MV-4-11 (cell line): ENCODE results near the gene CLK3.
"Not testable (repeated sequence)": the region's sequence is repeated elsewhere in the genome, so short reads cannot be mapped to it uniquely, and the experiment has no call there.

Experiments used
- DNase-seq: peaks from one replicate; lab custom pipeline; 2025; lab: John Stamatoyannopoulos, UW

The CLK3 gene

DNA sequence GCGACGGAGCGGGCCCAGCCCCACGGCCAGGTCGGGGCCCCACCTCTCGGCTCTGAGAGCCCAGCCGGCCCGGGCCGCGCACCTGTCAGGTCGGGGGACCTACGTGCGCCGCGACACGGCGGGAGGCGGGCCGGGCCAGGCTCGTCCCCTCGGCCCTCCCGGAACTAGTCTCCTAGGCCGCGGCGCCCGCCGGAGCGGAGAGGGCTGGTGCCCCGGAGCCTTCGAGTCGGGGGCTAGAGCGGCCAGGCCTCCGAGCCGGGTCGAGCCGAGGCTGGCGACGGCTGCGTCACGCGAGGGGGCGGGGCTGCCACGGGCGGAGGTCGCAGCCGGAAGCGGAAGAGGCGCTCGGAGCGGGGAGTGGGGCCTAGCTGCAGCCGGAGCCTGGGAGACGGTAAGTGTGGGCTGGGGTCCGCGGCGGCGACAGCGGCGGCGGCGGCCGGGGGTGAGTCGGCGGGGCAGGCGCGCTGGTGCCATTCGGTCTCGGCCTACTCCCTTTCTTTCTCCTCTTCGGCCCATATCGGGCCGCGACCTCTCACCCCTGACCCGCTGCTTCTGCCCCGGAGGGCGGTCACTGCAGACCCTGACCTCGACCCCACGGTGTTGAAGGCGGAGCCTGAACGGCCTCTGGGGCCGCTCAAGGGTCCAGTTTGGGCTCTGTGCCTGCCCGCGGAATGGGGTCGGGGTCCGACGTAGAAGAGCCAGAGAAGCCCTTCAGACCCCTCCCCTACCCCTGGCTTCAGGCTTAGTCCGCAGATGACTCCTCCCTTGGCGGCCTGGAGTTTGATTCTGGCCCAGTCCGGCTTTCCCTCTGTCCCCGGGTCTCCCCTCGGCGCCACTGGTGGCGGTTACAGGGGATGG lies at the start of gene CLK3:
CLK3 (plus strand) TSS at position 329 of the 858 bp plus-strand sequence. CDS start 3,361 bp downstream, outside the sequence.
- DNase-seq = peak; percentile 84

DNA sequence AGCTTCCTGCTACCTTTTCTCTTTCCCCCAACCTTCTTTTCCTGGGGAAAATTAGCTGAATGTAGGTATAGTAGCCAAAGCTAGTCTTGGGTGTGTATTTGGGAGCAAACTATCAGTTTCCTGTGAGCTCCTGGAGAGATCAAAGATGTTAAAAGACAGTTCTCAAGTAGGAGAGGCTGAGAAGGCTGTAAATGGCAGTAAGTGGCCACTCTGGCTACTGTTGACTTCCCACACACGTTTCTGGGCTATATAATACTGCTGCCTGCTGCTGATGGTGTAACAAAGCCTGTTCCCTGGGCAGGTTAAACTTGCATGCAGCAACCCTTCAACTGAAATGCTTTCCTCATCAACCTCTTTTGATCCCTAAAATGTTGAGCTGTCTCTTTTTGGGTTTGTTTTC lies 47.0 kb upstream of the CLK3 start:
- DNase-seq = no peak

- no peak for DNase-seq
Measured at GRCh38 chr15:74569731-74570070, 45.9 kb upstream of the CLK3 start.

GRCh38 chr15:74571191-74571590 lies 44.4 kb upstream of the CLK3 start:
- no peak for DNase-seq

GRCh38 chr15:74573987-74574386 lies 41.6 kb upstream of the CLK3 start:
- DNase-seq = no peak

GRCh38 chr15:74578496-74578994 lies 37.1 kb upstream of the CLK3 start:
- no peak for DNase-seq

- DNase-seq = no peak
Measured at GRCh38 chr15:74579001-74579400, 36.6 kb upstream of the CLK3 start.

GRCh38 chr15:74580538-74581350 lies 34.9 kb upstream of the CLK3 start:
- DNase-seq = no peak

DNA sequence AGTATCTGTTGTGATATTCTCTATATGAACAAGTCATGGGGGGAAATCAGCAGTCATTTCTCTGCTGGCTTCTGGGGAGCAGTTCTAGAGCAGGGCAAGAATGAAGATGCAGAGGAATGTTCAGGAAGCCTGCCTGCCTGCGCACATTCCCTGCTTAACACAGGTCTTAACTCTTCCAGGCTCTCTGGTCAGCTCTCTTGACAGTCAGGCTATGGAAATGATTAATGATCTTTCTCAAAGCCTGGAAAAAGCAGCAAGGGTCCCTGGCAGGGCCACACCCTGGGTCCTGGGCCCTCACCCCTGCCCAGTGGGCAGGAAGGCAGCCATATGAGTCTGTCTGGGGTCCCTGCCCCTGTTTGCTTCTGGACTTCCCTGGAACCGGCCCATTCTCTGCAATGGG lies 31.4 kb upstream of the CLK3 start:
- DNase-seq = no peak

DNA sequence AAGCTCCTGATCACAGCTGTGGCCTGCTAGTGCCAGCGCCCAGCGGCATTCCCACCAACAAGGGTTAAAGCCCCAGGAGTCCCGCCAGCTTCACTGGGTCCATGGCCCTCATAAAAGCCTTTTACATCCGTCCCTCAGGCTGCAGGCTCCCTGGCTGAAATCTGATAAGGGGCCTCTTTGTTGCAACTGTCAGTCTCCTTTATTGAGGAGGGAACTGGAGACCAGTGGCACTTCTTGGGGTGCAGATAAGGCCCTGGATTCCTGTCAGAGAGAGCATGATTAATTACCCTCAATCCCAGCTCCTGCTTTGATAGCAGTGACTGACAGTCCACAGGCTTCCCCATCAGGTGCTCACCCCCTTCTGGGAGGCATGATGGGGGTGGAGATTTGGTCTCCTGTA lies 30.9 kb upstream of the CLK3 start:
- DNase-seq = no peak

GRCh38 chr15:74585191-74585590 lies 30.4 kb upstream of the CLK3 start:
- no peak for DNase-seq

DNA sequence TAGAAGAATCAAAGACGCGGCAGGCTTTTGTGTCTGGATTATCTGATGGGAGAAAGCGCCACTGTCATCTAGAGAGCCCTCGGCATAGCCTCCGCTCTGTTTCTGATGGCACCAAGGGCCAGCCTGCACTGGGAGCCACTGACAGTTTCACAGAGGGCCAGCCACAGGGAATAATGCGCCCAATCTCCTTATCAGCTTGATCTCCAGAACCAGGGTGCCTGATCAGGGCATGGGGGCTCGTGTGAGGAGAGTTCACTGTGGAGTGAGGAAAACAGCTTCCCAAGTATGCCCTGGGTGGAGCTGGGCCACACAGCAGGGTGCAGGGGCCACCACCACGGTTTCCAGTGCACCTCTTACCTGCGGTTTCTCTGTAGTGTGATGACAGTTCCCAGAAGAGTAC lies 29.8 kb upstream of the CLK3 start:
- no peak for DNase-seq

DNA sequence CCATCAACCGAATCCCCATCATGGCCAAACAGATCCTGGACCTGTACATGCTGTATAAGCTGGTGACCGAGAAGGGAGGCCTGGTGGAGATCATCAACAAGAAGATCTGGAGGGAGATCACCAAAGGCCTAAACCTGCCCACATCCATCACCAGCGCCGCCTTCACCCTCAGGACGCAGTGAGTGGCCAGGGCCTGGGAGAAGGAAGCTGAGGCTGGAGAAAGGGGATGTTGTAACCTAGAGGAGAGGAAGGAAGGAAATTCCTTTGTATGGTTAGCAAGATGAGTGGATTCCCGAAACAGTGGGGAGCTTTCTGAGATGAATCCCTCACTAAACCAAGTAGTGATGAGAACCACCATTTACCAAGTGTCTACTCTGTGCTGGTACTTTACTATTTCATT lies 25.8 kb upstream of the CLK3 start:
- no peak for DNase-seq

GRCh38 chr15:74592222-74592621 lies 23.4 kb upstream of the CLK3 start:
- DNase-seq = no peak

GRCh38 chr15:74593122-74593521 lies 22.5 kb upstream of the CLK3 start:
- no peak for DNase-seq

DNA sequence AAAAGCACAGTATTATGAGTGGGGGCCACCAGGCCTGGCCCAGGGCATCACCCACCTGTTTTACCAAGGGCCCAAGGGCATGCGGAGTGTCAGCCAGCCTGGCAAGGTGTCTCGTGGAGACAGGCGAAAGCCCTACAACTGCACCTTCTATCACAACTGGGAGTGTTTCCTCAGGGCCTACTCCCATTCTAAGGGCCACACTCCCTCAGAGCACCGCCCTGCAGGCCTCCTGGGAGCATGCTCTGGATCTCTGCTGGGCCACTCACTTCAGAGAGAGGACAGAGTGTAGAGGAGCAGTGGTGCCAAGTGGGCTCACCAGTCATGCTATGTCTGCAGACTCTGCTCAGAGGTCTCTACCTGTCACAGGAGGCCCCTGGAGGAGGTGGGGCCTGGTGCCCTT lies 21.2 kb upstream of the CLK3 start:
- no peak for DNase-seq

DNA sequence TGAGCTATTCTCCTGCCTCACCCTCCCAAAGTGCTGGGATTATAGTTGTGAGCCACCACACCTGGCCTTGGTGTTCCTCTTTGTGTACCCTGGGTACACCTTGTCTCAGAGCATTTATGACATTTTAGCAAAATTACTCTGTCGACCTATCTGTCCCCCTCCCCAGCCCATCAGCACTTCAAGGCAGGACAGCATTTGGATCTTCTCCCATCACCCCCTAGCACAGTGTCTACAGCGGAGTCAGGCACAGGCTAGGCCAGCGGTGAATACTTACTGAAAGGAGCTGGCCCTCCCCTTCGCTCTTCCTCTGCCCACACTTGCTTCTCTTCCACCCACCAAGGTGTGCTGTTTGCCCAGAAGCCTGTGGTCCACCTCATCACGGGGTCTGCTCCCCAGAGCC lies 20.4 kb upstream of the CLK3 start:
- DNase-seq = no peak

GRCh38 chr15:74596736-74597135 lies 18.9 kb upstream of the CLK3 start:
- DNase-seq = not testable (repeated sequence)

GRCh38 chr15:74597146-74597705 lies 18.4 kb upstream of the CLK3 start:
- DNase-seq = not testable (repeated sequence)

GRCh38 chr15:74598126-74598842 lies 17.4 kb upstream of the CLK3 start:
- DNase-seq = peak; percentile 91

DNA sequence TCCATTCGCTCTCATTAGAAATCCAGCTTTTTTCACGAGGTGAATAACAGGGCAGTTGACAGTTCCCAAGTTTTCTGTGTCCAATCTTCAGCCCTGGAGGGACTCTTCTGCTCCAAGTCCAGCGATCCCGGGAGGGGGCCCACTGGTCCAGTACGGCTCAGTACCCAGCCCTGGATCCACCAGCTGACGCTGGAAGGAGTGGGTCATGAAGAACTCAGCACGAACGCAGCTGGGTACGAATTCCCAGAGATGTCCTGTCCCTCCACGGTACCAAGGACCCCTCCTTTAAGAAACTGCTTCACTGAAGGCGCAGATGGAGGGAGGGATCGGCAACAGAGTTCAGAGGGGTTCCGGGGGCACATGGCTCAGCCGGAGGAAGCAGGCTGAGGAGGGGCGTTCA lies 16.5 kb upstream of the CLK3 start:
- DNase-seq = no peak
